ENCODE data around the gene ELK4.
"Not testable (repeated sequence)": the region's sequence is repeated elsewhere in the genome, so short reads cannot be mapped to it uniquely, and the experiment has no call there.

Gene ELK4

DNA sequence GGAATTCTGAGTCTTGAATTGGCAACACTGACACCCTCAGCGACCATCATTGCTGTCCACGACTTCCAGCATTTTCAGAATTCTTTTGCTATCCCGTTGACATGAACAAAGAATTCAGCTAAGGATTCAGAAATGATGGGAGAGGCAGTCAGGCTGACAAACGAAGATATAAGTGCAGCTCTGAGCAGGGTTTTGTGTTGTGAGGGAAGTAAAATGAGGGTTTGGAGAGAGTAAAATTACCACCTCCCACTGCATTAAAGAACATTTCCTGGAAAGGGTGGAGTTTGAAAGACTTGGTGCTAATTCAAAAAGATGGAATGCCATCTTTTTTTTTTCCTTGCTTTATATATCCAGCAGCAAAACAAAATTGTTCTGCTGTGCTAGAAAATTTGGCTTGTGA lies 4.9 kb upstream of the ELK4 start:
- Histone ChIP-seq H3K9ac (ENCODE audit: low read length) (no peak overlapping the region), H3K4me1 (ENCODE audit: control insufficient read depth, low read depth, low read length) (no peaks in the 10 kb centered on the region), H3K23ac (ENCODE audit: low read length) (no peak overlapping the region), H2AK5ac (ENCODE audit: low read length) (no peak overlapping the region), H3K56ac (ENCODE audit: low read length) (no peak overlapping the region), H3K27me3 (ENCODE audit: insufficient read depth, low read length, poor library complexity) (no peaks in the 10 kb centered on the region), H2BK120ac (ENCODE audit: low read depth, low read length) (no peak overlapping the region), H3K36me3 (ENCODE audit: control insufficient read depth, insufficient read depth, low read length) (no peaks in the 10 kb centered on the region), H4K8ac (ENCODE audit: low read depth, low read length) (no peak overlapping the region), H3K79me1 (ENCODE audit: low read length) (no peaks in the 10 kb centered on the region), H2BK15ac (replicated peaks; ENCODE audit: low read depth) (no peak overlapping the region), H3K4me3 (ENCODE audit: low read length) (no peak overlapping the region), H3K4ac (ENCODE audit: low read depth, low read length) (no peak overlapping the region), H3K4me2 (ENCODE audit: low read length) (no peak overlapping the region), H3K27ac (ENCODE audit: low read depth, low read length) (no peak overlapping the region), H2BK5ac (ENCODE audit: low read length) (no peak overlapping the region), H3K18ac (ENCODE audit: low read length) (no peak overlapping the region), H4K5ac (ENCODE audit: low read length) (no peak overlapping the region), H3K79me2 (ENCODE audit: control insufficient read depth, insufficient read depth, low read length) (no peaks in the 10 kb centered on the region)
- WGBS (ENCODE audit: extremely low coverage, insufficient coverage, low lambda C conversion rate): no CpG with 5 or more reads among the region's 4 CpGs
- DNase-seq: no peak

DNA sequence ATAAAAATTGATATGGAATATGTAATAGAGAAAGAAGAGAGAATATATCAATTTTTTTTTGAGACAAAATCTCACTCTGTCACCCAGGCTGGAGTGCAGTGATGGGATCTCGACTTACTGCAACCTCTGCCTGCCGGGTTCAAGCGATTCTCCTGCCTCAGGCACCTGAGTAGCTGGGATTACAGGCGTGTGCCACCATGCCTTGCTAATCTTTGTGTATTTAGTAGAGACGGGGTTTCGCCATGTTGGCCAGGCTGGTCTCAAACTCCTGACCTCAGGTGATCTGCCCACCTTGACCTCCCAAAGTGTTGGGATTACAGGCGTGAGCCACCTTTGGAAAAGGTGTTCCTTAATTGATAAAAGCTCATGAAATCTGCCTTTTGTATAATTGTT lies 4.3 kb upstream of the ELK4 start:
- not testable (repeated sequence) for H3K79me2 ChIP-seq (ENCODE audit: control insufficient read depth, insufficient read depth, low read length); DNase-seq; H3K23ac ChIP-seq (ENCODE audit: low read length); H3K36me3 ChIP-seq (ENCODE audit: control insufficient read depth, insufficient read depth, low read length); H3K4me1 ChIP-seq (ENCODE audit: control insufficient read depth, low read depth, low read length); H2BK5ac ChIP-seq (ENCODE audit: low read length); H2BK120ac ChIP-seq (ENCODE audit: low read depth, low read length); H3K27me3 ChIP-seq (ENCODE audit: insufficient read depth, low read length, poor library complexity); H3K9ac ChIP-seq (ENCODE audit: low read length); H3K79me1 ChIP-seq (ENCODE audit: low read length); H3K27ac ChIP-seq (ENCODE audit: low read depth, low read length); H4K8ac ChIP-seq (ENCODE audit: low read depth, low read length); H3K18ac ChIP-seq (ENCODE audit: low read length); H2BK15ac ChIP-seq (replicated peaks; ENCODE audit: low read depth); H3K4ac ChIP-seq (ENCODE audit: low read depth, low read length); H2AK5ac ChIP-seq (ENCODE audit: low read length); H3K56ac ChIP-seq (ENCODE audit: low read length); H3K4me2 ChIP-seq (ENCODE audit: low read length); H4K5ac ChIP-seq (ENCODE audit: low read length); H3K4me3 ChIP-seq (ENCODE audit: low read length)
- no CpG with 5 or more reads among the region's 7 CpGs for WGBS (ENCODE audit: extremely low coverage, insufficient coverage, low lambda C conversion rate)

DNA sequence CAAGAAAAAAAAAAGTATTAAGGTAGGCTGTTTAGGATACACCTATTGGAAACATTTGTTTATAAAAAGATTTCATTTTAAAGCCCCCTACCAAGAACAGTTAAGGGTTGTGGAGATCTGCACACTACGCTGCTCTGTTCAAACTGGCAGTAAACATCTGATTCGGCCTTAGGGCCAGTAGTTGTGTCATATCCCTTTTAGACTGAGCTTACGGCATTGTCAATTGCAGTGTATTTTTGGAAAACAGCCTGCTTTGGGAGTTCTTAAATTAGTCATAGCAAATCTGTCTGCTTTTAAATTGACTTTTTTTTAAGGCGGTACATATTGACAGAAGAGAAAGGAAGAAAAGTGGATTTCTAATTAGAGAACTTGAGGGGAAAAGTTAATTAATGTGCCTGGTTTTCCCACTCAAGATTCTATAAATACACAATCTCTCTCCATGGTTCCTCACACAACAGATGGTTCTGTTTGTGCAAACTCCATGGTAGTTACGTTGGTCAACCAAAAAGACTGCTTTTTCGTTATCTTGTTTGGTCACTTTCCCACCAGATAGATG lies 1.7 kb upstream of the ELK4 start:
- Histone ChIP-seq H4K5ac (ENCODE audit: low read length) (no peak overlapping the region), H2BK120ac (ENCODE audit: low read depth, low read length) (no peak overlapping the region), H2BK15ac (replicated peaks; ENCODE audit: low read depth) (no peak overlapping the region), H3K4me3 (ENCODE audit: low read length) (no peak overlapping the region), H3K4ac (ENCODE audit: low read depth, low read length) (no peak overlapping the region), H3K79me2 (ENCODE audit: control insufficient read depth, insufficient read depth, low read length) (peaks cover 18% of the 10 kb centered on the region), H3K4me1 (ENCODE audit: control insufficient read depth, low read depth, low read length) (no peaks in the 10 kb centered on the region), H3K9ac (ENCODE audit: low read length) (no peak overlapping the region), H3K79me1 (ENCODE audit: low read length) (no peaks in the 10 kb centered on the region), H2AK5ac (ENCODE audit: low read length) (no peak overlapping the region), H3K4me2 (ENCODE audit: low read length) (no peak overlapping the region), H4K8ac (ENCODE audit: low read depth, low read length) (no peak overlapping the region), H3K23ac (ENCODE audit: low read length) (no peak overlapping the region), H3K18ac (ENCODE audit: low read length) (no peak overlapping the region), H3K36me3 (ENCODE audit: control insufficient read depth, insufficient read depth, low read length) (no peaks in the 10 kb centered on the region), H2BK5ac (ENCODE audit: low read length) (no peak overlapping the region), H3K27me3 (ENCODE audit: insufficient read depth, low read length, poor library complexity) (no peaks in the 10 kb centered on the region), H3K27ac (ENCODE audit: low read depth, low read length) (no peak overlapping the region), H3K56ac (ENCODE audit: low read length) (no peak overlapping the region)
- no CpG with 5 or more reads among the region's 6 CpGs for WGBS (ENCODE audit: extremely low coverage, insufficient coverage, low lambda C conversion rate)
- DNase-seq: no peak

DNA sequence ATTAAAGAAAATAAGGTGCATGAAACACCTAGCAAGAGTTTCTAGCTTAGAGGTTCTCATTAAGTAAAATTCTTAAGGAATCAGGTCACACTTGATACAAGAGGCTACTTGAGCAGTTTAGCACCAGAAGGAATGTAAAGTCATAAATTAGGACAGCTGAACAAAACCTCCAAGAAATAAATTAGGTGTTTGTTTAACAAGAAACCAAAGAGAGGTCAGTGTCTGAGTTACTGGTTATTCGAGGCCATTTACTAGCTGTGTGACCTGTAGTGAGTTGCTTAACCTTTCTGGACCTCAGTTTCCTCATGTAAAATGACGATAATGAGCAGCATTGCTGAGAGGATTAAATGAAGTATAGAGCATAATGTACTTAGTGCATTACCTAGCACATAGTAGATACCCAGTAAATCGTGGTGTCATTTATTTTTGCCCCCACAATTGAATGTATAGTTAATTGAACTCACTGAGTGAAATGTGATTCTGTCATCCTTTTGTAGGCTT lies 908 bp upstream of the ELK4 start:
- H3K27me3 ChIP-seq (ENCODE audit: insufficient read depth, low read length, poor library complexity): no peaks in the 10 kb centered on the region
- no peak overlapping the region for H3K18ac ChIP-seq (ENCODE audit: low read length)
- no peak overlapping the region for H2BK15ac ChIP-seq (replicated peaks; ENCODE audit: low read depth)
- H3K4me1 ChIP-seq (ENCODE audit: control insufficient read depth, low read depth, low read length): no peaks in the 10 kb centered on the region
- no peak overlapping the region for H3K4me2 ChIP-seq (ENCODE audit: low read length)
- peak; percentile 22 for DNase-seq
- no peak overlapping the region for H3K23ac ChIP-seq (ENCODE audit: low read length)
- peaks cover 26% of the 10 kb centered on the region for H3K79me2 ChIP-seq (ENCODE audit: control insufficient read depth, insufficient read depth, low read length)
- H4K8ac ChIP-seq (ENCODE audit: low read depth, low read length): no peak overlapping the region
- WGBS (ENCODE audit: extremely low coverage, insufficient coverage, low lambda C conversion rate): no CpG with 5 or more reads among the region's 3 CpGs
- no peak overlapping the region for H3K4ac ChIP-seq (ENCODE audit: low read depth, low read length)
- H4K5ac ChIP-seq (ENCODE audit: low read length): no peak overlapping the region
- no peaks in the 10 kb centered on the region for H3K79me1 ChIP-seq (ENCODE audit: low read length)
- H3K27ac ChIP-seq (ENCODE audit: low read depth, low read length): no peak overlapping the region
- H3K9ac ChIP-seq (ENCODE audit: low read length): peak overlapping the region; percentile 90
- no peak overlapping the region for H2BK5ac ChIP-seq (ENCODE audit: low read length)
- no peak overlapping the region for H2AK5ac ChIP-seq (ENCODE audit: low read length)
- H3K56ac ChIP-seq (ENCODE audit: low read length): peak overlapping the region; percentile 92
- no peak overlapping the region for H3K4me3 ChIP-seq (ENCODE audit: low read length)
- no peak overlapping the region for H2BK120ac ChIP-seq (ENCODE audit: low read depth, low read length)
- H3K36me3 ChIP-seq (ENCODE audit: control insufficient read depth, insufficient read depth, low read length): no peaks in the 10 kb centered on the region

DNA sequence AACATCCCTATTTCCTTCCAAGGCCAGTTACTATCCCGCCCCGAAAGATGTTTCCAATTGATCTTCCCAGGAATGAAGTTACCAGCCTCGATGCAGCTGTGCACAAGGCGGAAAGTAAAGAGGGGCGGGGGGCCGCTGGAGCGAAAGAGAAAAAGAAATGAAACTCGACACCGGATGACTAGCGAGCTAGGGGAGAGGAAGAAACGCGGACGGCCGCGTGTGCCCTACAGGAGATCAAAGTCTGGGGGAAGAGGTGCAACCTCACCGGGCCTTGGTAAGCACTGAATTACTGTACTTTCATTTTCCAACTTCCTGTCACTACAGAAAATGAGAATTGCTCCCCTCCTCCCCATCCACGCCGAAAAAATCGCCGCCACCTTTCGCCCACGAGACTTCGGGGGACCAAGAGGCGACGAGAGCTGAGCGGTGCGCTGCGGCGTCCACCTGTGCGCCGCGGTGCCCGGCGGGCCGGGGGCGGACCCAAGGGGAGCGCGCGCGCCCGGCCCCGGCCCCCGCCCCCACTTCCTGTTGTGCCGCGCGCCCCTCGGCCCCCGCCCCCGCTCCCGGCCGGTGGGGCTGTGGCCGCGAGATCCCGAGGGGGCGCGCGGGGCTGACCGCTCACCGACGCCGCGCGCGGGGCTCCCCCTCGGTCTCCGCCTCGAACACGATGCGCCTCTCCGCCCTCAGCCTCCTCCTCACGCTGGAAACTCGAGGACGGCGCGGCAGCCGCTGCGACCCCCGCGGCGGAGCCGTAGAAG lies 622 bp downstream of the ELK4 start:
- no peaks in the 10 kb centered on the region for H3K36me3 ChIP-seq (ENCODE audit: control insufficient read depth, insufficient read depth, low read length)
- peaks cover 1% of the 10 kb centered on the region for H3K79me1 ChIP-seq (ENCODE audit: low read length)
- peak overlapping the region; percentile 100 for H3K27ac ChIP-seq (ENCODE audit: low read depth, low read length)
- WGBS (ENCODE audit: extremely low coverage, insufficient coverage, low lambda C conversion rate): no CpG with 5 or more reads among the region's 81 CpGs
- H2BK5ac ChIP-seq (ENCODE audit: low read length): peak overlapping the region; percentile 69
- H3K79me2 ChIP-seq (ENCODE audit: control insufficient read depth, insufficient read depth, low read length): peaks cover 33% of the 10 kb centered on the region
- no peaks in the 10 kb centered on the region for H3K27me3 ChIP-seq (ENCODE audit: insufficient read depth, low read length, poor library complexity)
- H3K18ac ChIP-seq (ENCODE audit: low read length): peak overlapping the region; percentile 99
- H4K8ac ChIP-seq (ENCODE audit: low read depth, low read length): peak overlapping the region; percentile 95
- no peak overlapping the region for H2BK120ac ChIP-seq (ENCODE audit: low read depth, low read length)
- no peak overlapping the region for H4K5ac ChIP-seq (ENCODE audit: low read length)
- no peak overlapping the region for H2BK15ac ChIP-seq (replicated peaks; ENCODE audit: low read depth)
- DNase-seq: peak; percentile 90
- H3K23ac ChIP-seq (ENCODE audit: low read length): no peak overlapping the region
- H3K9ac ChIP-seq (ENCODE audit: low read length): peak overlapping the region; percentile 92
- H3K56ac ChIP-seq (ENCODE audit: low read length): peak overlapping the region; percentile 93
- no peak overlapping the region for H2AK5ac ChIP-seq (ENCODE audit: low read length)
- peak overlapping the region; percentile 61 for H3K4ac ChIP-seq (ENCODE audit: low read depth, low read length)
- peak overlapping the region; percentile 89 for H3K4me3 ChIP-seq (ENCODE audit: low read length)
- H3K4me1 ChIP-seq (ENCODE audit: control insufficient read depth, low read depth, low read length): no peaks in the 10 kb centered on the region
- peak overlapping the region; percentile 81 for H3K4me2 ChIP-seq (ENCODE audit: low read length)
